Keratinocyte (primary cell): ENCODE data around the gene SETD1B. TPM values are rescaled to one million over a fixed set of nuclear protein-coding genes. Genes with fewer than 3 reads are reported as not detected.

Experiments
- DNase-seq: peaks from one replicate; pipeline ENCODE4 v3.0.0-alpha.2; 2011; ENCODE audit warnings: low read depth, missing footprints, low spot score
- FAIRE-seq: peaks from 2 replicates; lab custom pipeline; 2011; peaks lifted over from hg19 to GRCh38; lab: Jason Lieb, UNC
- H2AFZ ChIP-seq: 2 replicates; pipeline ENCODE4 v1.6.0; 2012; ENCODE audit warnings: low read length, control low read depth, inconsistent platforms; ENCODE audit not compliant: control insufficient read depth
- H3K27ac ChIP-seq: 2 replicates; pipeline ENCODE4 v1.5.1; 2011; ENCODE audit warnings: low read length; ENCODE audit not compliant: control insufficient read depth, insufficient read depth
- H3K27me3 ChIP-seq: 3 replicates; pipeline ENCODE4 v1.6.0; 2011; ENCODE audit warnings: low read length; ENCODE audit not compliant: control insufficient read depth, insufficient read depth; ENCODE audit errors: extremely low read depth
- H3K36me3 ChIP-seq, 2 experiments: 2 replicates in 1 of 2; 3 replicates in 1 of 2; pipeline ENCODE4 v1.5.1; 2011; ENCODE audit warnings: low read length in 2 of 2, mild to moderate bottlenecking in 1 of 2; ENCODE audit not compliant: control insufficient read depth in 2 of 2, insufficient read depth in 2 of 2; ENCODE audit errors: extremely low read depth in 1 of 2
- H3K4me1 ChIP-seq: 3 replicates; pipeline ENCODE4 v1.5.1; 2011; ENCODE audit warnings: low read length; ENCODE audit not compliant: control insufficient read depth, insufficient read depth; ENCODE audit errors: extremely low read depth
- H3K4me2 ChIP-seq: 3 replicates; pipeline ENCODE4 v1.6.0; 2011; ENCODE audit warnings: low read depth, low read length; ENCODE audit not compliant: control insufficient read depth, insufficient read depth; ENCODE audit errors: extremely low read depth
- H3K4me3 ChIP-seq, 3 experiments: fragments of 200-600 bp in 1 of 3; sonication (generic) in 1 of 3; 2 replicates in 2 of 3; 3 replicates in 1 of 3; pipeline ENCODE4 v1.5.1; 2011 to 2016; ENCODE audit warnings: low read length in 3 of 3, mild to moderate bottlenecking in 3 of 3, control low read depth in 2 of 3, inconsistent platforms in 1 of 3, low read depth in 1 of 3, mixed read lengths in 1 of 3, mixed run types in 1 of 3, moderate library complexity in 1 of 3; ENCODE audit not compliant: control insufficient read depth in 2 of 3, insufficient read depth in 2 of 3; ENCODE audit errors: extremely low read depth in 1 of 3
- H3K79me2 ChIP-seq: 2 replicates; pipeline ENCODE4 v1.6.0; 2012; ENCODE audit warnings: low read length; ENCODE audit not compliant: control insufficient read depth, insufficient read depth
- H3K9ac ChIP-seq: 3 replicates; pipeline ENCODE4 v1.6.0; 2011; ENCODE audit warnings: low read length; ENCODE audit not compliant: control insufficient read depth, insufficient read depth; ENCODE audit errors: extremely low read depth
- H3K9me1 ChIP-seq: 3 replicates; pipeline ENCODE4 v1.6.0; 2011; ENCODE audit warnings: low read length; ENCODE audit not compliant: control insufficient read depth, insufficient read depth; ENCODE audit errors: extremely low read depth
- H3K9me3 ChIP-seq: 2 replicates; pipeline ENCODE4 v1.5.1; 2012; ENCODE audit warnings: low read depth, low read length; ENCODE audit not compliant: control insufficient read depth
- H4K20me1 ChIP-seq: 3 replicates; pipeline ENCODE4 v1.6.0; 2011; ENCODE audit warnings: low read length; ENCODE audit not compliant: control insufficient read depth, insufficient read depth; ENCODE audit errors: extremely low read depth
- CTCF ChIP-seq, 3 experiments: IDR thresholded peaks in 1 of 3; conservative IDR thresholded peaks in 1 of 3; optimal IDR thresholded peaks in 1 of 3; 2 replicates in 2 of 3; 3 replicates in 1 of 3; pipeline versions ENCODE3 to v1.5.1; 2011; ENCODE audit warnings: low read length in 3 of 3, mild to moderate bottlenecking in 3 of 3, moderate library complexity in 2 of 3, control low read depth in 1 of 3, inconsistent platforms in 1 of 3; ENCODE audit not compliant: insufficient read depth in 2 of 3; ENCODE audit errors: extremely low read depth in 1 of 3
- EZH2 ChIP-seq: IDR thresholded peaks from one replicate; pipeline ENCODE4 v1.6.1; 2012; ENCODE audit warnings: inconsistent platforms, mild to moderate bottlenecking, low read length, moderate library complexity
- dilution Hi-C: fragments of 300-500 bp; cut with MboI; formaldehyde crosslinking; loops from one replicate; pipeline ENCODE4 v1.7.0; 2020; ENCODE audit warnings: low sequenced_read_pairs; ENCODE audit not compliant: extremely low pct_ligation_motif_present
- polyA plus RNA-seq, 5 experiments: library from polyadenylated mRNA; depleted of rRNA in 3 of 5; stranded (reverse) in 3 of 5; stranded (forward) in 1 of 5; unstranded in 1 of 5; fragments of >200 nt; gene quantifications; 1 replicate in 1 of 5; 2 replicates in 3 of 5; 3 replicates in 1 of 5; pipeline versions ENCODE4 v1.2.1 to v1.2.3, GENCODE V29; 2011 to 2012; ENCODE audit warnings: missing spikeins in 2 of 5, low read depth in 1 of 5, low replicate concordance in 1 of 5

The SETD1B gene
- polyA plus RNA-seq, 1 donor (not counting 4 experiments of a cell fraction or from before 2014, with no cell fraction given), result 0.72 TPM

GRCh38 chr12:121839106-121839992 is 35.5 kb downstream of the SETD1B start:
- Histone ChIP-seq H3K4me1 (peaks cover 5% of the 10 kb centered on the region), H2AFZ (peak overlapping the region; percentile 99), H3K9me1 (no peaks in the 10 kb centered on the region), H4K20me1 (no peaks in the 10 kb centered on the region), H3K4me3 (peak overlapping the region; percentile 63 to 89 (median 77)), H3K27me3 (no peaks in the 10 kb centered on the region), H3K36me3 (no peaks in the 10 kb centered on the region), H3K9ac (peak overlapping the region; percentile 78), H3K27ac (peak overlapping the region; percentile 41), H3K79me2 (no peaks in the 10 kb centered on the region), H3K9me3 (no peaks in the 10 kb centered on the region), H3K4me2 (peak overlapping the region; percentile 96)
- dilution Hi-C loops, result no loop called here
- DNase-seq (peak; percentile 85), FAIRE-seq (peak; percentile 36)
- no peak for TF ChIP-seq EZH2
- TF ChIP-seq CTCF (optimal IDR thresholded peaks at IDR 0.05 in 1 of 3, IDR thresholded peaks at IDR 0.05 in 1 of 3, conservative IDR thresholded peaks at IDR 0.05 in 1 of 3; ENCODE audit: extremely low read depth in 1 of 3, insufficient read depth in 2 of 3, low read length in 3 of 3), result peak in 2 of 3 experiments; percentile 24 to 49

- H3K4me3 ChIP-seq, result peak overlapping the region; percentile 63 to 89 (median 77)
- H3K9ac ChIP-seq, result peak overlapping the region; percentile 78
- FAIRE-seq, result no peak
- H3K79me2 ChIP-seq, result no peaks in the 10 kb centered on the region
- TF ChIP-seq EZH2 (no peak), CTCF (optimal IDR thresholded peaks at IDR 0.05 in 1 of 3, IDR thresholded peaks at IDR 0.05 in 1 of 3, conservative IDR thresholded peaks at IDR 0.05 in 1 of 3; ENCODE audit: extremely low read depth in 1 of 3, insufficient read depth in 2 of 3, low read length in 3 of 3) (no peak)
- peak overlapping the region; percentile 41 for H3K27ac ChIP-seq
- no peaks in the 10 kb centered on the region for H3K27me3 ChIP-seq
- peak overlapping the region; percentile 99 for H2AFZ ChIP-seq
- no peaks in the 10 kb centered on the region for H4K20me1 ChIP-seq
- dilution Hi-C loops, result no loop called here
- no peaks in the 10 kb centered on the region for H3K36me3 ChIP-seq
- peak overlapping the region; percentile 96 for H3K4me2 ChIP-seq
- H3K9me3 ChIP-seq, result no peaks in the 10 kb centered on the region
- H3K9me1 ChIP-seq, result no peaks in the 10 kb centered on the region
- no peak for DNase-seq
- peaks cover 5% of the 10 kb centered on the region for H3K4me1 ChIP-seq
These were observed 36.4 kb downstream of the SETD1B start for GRCh38 chr12:121839993-121840761.
